Measurements from ENCODE around the gene CLHC1. TPM values are rescaled to one million over a fixed set of nuclear protein-coding genes. Genes with fewer than 3 reads are reported as not detected.

Gene CLHC1
- total and polyA plus RNA-seq, 2 experiments from 2014 or later, result 19.7 to 27.0 TPM

- Histone ChIP-seq H3K27me3 (no peaks in the 10 kb centered on the region), H3K27ac (no peak overlapping the region), H3K9me3 (ENCODE audit: low read depth) (no peaks in the 10 kb centered on the region), H3K4me1 (ENCODE audit: low read depth) (peaks cover 36% of the 10 kb centered on the region), H3K36me3 (no peaks in the 10 kb centered on the region), H3K4me3 (no peak overlapping the region)
- TF ChIP-seq CTCF (IDR thresholded peaks at IDR 0.05; ENCODE audit: low read depth, low read length), result no peak
- no peak for DNase-seq (ENCODE audit: low read depth in 1 of 2, low spot score in 1 of 2)
These were observed 77.5 kb downstream of the CLHC1 start for GRCh38 chr2:55154525-55155030.

GRCh38 chr2:55153584-55154299 lies 78.4 kb downstream of the CLHC1 start:
- Histone ChIP-seq H3K36me3 (no peaks in the 10 kb centered on the region), H3K27ac (no peak overlapping the region), H3K27me3 (no peaks in the 10 kb centered on the region), H3K4me1 (ENCODE audit: low read depth) (peaks cover 30% of the 10 kb centered on the region), H3K9me3 (ENCODE audit: low read depth) (no peaks in the 10 kb centered on the region), H3K4me3 (no peak overlapping the region)
- DNase-seq (ENCODE audit: low read depth in 1 of 2, low spot score in 1 of 2), result peak in 1 of 2 donors; percentile 51
- TF ChIP-seq CTCF (IDR thresholded peaks at IDR 0.05; ENCODE audit: low read depth, low read length), result no peak

- no peak for TF ChIP-seq CTCF (IDR thresholded peaks at IDR 0.05; ENCODE audit: low read depth, low read length)
- peak in 1 of 2 donors; percentile 48 for DNase-seq (ENCODE audit: low read depth in 1 of 2, low spot score in 1 of 2)
These were observed 79.3 kb downstream of the CLHC1 start for GRCh38 chr2:55152475-55153412.

GRCh38 chr2:55151733-55152433 lies 80.2 kb downstream of the CLHC1 start:
- H3K4me1 ChIP-seq (ENCODE audit: low read depth), result peaks cover 30% of the 10 kb centered on the region
- no peaks in the 10 kb centered on the region for H3K36me3 ChIP-seq
- no peaks in the 10 kb centered on the region for H3K27me3 ChIP-seq
- H3K27ac ChIP-seq, result no peak overlapping the region
- TF ChIP-seq CTCF (IDR thresholded peaks at IDR 0.05; ENCODE audit: low read depth, low read length), result no peak
- DNase-seq (ENCODE audit: low read depth in 1 of 2, low spot score in 1 of 2), result no peak
- no peaks in the 10 kb centered on the region for H3K9me3 ChIP-seq (ENCODE audit: low read depth)
- H3K4me3 ChIP-seq, result no peak overlapping the region

More at GRCh38 chr2:55152475-55153412, 79.3 kb downstream of the CLHC1 start:
- H3K36me3 ChIP-seq, result no peaks in the 10 kb centered on the region
- no peaks in the 10 kb centered on the region for H3K9me3 ChIP-seq (ENCODE audit: low read depth)
- H3K4me3 ChIP-seq, result no peak overlapping the region
- H3K4me1 ChIP-seq (ENCODE audit: low read depth), result peaks cover 30% of the 10 kb centered on the region
- no peaks in the 10 kb centered on the region for H3K27me3 ChIP-seq
- no peak overlapping the region for H3K27ac ChIP-seq

GRCh38 chr2:55150834-55151233 lies 81.3 kb downstream of the CLHC1 start:
- no peaks in the 10 kb centered on the region for H3K9me3 ChIP-seq (ENCODE audit: low read depth)

More at GRCh38 chr2:55150834-55151233, 81.3 kb downstream of the CLHC1 start:
- no peaks in the 10 kb centered on the region for H3K36me3 ChIP-seq
- H3K4me1 ChIP-seq (ENCODE audit: low read depth), result peaks cover 20% of the 10 kb centered on the region
- DNase-seq (ENCODE audit: low read depth in 1 of 2, low spot score in 1 of 2), result no peak
- no peak for TF ChIP-seq CTCF (IDR thresholded peaks at IDR 0.05; ENCODE audit: low read depth, low read length)
- no peaks in the 10 kb centered on the region for H3K27me3 ChIP-seq
- no peak overlapping the region for H3K4me3 ChIP-seq
- H3K27ac ChIP-seq, result no peak overlapping the region

All from cardiac muscle cell (in vitro differentiated cells and primary cell).